Measurements from ENCODE around the gene EIF2S2.

DNA sequence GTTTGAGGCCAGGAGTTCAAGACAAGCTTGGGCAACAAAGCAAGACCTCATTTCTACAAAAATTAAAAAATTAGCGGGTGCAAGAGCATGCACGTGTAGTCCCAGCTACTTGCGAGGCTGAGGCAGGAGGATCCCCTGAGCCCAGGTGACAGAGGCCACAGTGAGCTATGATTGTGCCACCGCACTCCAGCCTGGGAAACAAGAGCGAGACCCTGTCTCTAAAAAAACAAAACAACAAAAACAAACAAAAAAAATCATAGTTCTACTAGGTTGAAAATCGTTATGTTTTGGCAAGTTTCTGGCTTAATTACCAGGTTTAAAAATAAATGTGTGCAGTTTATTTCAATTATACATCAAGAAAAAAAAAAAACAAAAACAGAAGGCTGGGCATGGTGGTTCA is 2.6 kb downstream of the EIF2S2 start:
- no peak for TF ChIP-seq SP1 (IDR thresholded peaks at IDR 0.05)
- TF ChIP-seq, protein P1, sequence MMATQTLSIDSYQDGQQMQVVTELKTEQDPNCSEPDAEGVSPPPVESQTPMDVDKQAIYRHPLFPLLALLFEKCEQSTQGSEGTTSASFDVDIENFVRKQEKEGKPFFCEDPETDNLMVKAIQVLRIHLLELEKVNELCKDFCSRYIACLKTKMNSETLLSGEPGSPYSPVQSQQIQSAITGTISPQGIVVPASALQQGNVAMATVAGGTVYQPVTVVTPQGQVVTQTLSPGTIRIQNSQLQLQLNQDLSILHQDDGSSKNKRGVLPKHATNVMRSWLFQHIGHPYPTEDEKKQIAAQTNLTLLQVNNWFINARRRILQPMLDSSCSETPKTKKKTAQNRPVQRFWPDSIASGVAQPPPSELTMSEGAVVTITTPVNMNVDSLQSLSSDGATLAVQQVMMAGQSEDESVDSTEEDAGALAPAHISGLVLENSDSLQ (IDR thresholded peaks at IDR 0.05), result no peak
- TF ChIP-seq FOXM1 (IDR thresholded peaks at IDR 0.05; ENCODE audit: borderline replicate concordance), result no peak
- no peak for TF ChIP-seq SUZ12 (IDR thresholded peaks at IDR 0.05)
- no peak for TF ChIP-seq FOXK2 (IDR thresholded peaks at IDR 0.05)
- TF ChIP-seq ARNT (IDR thresholded peaks at IDR 0.05), result no peak
- TF ChIP-seq BHLHE40 (IDR thresholded peaks at IDR 0.05; ENCODE audit: borderline replicate concordance), result no peak
- TF ChIP-seq LEF1 (IDR thresholded peaks at IDR 0.05; ENCODE audit: borderline replicate concordance), result no peak

Data from HEK293T (cell line).